Cardiac fibroblast (primary cell): ENCODE results near the gene CDC42EP3.

ENCODE experiments used
- DNase-seq, 2 donors: peaks; one replicate each; pipeline versions ENCODE4 v3.0.0 to v3.0.0-alpha.2; 2010; ENCODE audit warnings: low read depth in 2 of 2
- H3K4me3 ChIP-seq, 2 donors: replicated peaks in 1 of 2; 1 replicate in 1 of 2; 2 replicates in 1 of 2; pipeline ENCODE4 v1.5.1; 2011; ENCODE audit warnings: low read depth in 2 of 2, low read length in 2 of 2, mild to moderate bottlenecking in 2 of 2, moderate library complexity in 1 of 2
- TF ChIP-seq, protein P1 (sequence below): IDR thresholded peaks from one replicate; pipeline ENCODE4 v1.5.1; 2011; ENCODE audit warnings: low read depth, mild to moderate bottlenecking, low read length, inconsistent platforms

The CDC42EP3 gene, protein sequence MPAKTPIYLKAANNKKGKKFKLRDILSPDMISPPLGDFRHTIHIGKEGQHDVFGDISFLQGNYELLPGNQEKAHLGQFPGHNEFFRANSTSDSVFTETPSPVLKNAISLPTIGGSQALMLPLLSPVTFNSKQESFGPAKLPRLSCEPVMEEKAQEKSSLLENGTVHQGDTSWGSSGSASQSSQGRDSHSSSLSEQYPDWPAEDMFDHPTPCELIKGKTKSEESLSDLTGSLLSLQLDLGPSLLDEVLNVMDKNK

DNA sequence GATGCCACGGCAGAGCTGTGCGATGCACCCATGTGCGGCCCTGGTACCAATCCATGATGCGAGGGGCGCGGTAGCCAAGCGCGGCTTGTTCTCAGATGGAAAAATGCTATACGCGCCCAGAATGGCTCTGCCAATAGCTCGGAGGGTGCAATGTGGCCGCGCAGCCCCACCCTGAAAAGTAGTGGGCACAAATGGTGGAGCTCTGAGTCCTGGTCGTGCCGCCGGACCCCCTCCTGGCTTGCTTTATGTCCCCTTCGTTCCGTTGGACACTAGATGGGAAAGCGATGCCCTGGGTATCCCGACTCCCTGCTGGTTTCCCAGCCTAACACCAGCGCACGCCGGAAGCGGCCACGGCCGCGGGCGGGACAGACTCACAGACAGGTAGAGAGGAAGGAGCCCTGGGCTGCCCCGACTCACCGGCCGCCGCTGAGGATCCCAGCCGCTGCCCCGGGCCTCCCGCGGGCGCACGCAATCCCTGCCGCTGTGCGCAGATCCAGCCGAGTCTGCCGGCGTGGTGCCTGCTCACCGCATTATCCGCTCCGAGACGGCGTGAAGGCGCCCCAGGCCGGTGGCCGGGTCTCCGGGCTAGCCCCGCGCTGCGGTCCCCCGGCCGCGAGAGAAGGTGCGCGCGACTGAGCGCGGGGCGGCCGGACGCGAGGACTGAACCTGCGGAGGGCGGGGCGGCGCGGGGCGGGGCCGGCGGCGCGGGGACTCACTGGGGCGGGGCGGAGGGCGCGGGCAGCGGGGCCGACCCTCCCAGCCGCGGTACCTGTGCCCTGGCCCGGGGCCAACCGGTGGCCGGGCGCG is at the start of gene CDC42EP3:
Gene CDC42EP3 (minus strand): TSS at position 634 of the 807 bp plus-strand sequence. CDS start 25,055 bp downstream, outside the sequence.
- DNase-seq = peak; percentile 28 to 55
- TF ChIP-seq, protein P1, sequence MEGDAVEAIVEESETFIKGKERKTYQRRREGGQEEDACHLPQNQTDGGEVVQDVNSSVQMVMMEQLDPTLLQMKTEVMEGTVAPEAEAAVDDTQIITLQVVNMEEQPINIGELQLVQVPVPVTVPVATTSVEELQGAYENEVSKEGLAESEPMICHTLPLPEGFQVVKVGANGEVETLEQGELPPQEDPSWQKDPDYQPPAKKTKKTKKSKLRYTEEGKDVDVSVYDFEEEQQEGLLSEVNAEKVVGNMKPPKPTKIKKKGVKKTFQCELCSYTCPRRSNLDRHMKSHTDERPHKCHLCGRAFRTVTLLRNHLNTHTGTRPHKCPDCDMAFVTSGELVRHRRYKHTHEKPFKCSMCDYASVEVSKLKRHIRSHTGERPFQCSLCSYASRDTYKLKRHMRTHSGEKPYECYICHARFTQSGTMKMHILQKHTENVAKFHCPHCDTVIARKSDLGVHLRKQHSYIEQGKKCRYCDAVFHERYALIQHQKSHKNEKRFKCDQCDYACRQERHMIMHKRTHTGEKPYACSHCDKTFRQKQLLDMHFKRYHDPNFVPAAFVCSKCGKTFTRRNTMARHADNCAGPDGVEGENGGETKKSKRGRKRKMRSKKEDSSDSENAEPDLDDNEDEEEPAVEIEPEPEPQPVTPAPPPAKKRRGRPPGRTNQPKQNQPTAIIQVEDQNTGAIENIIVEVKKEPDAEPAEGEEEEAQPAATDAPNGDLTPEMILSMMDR = no peak
- H3K4me3 ChIP-seq = peak within 1 kb of the TSS; percentile 80 to 88

DNA sequence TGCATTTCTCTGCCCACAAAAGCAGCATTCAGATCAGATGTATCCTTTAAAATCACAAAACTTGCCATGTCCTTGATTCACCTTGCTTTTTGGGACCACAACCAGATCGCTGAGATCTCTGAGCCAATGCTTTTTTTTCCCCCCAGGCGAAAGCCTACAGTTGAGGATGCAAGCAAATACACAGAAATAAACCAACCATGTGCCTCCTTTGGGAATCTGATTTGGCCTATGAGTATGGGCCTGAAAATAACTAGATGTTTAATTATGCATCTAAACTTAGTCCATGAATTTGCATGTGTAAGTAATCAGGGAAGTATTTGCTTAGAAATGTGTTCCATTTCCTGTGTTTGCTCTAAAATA is 49.7 kb upstream of the CDC42EP3 start:
- H3K4me3 ChIP-seq = no peak overlapping the region
- no peak for DNase-seq
- TF ChIP-seq, protein P1 = no peak

DNA sequence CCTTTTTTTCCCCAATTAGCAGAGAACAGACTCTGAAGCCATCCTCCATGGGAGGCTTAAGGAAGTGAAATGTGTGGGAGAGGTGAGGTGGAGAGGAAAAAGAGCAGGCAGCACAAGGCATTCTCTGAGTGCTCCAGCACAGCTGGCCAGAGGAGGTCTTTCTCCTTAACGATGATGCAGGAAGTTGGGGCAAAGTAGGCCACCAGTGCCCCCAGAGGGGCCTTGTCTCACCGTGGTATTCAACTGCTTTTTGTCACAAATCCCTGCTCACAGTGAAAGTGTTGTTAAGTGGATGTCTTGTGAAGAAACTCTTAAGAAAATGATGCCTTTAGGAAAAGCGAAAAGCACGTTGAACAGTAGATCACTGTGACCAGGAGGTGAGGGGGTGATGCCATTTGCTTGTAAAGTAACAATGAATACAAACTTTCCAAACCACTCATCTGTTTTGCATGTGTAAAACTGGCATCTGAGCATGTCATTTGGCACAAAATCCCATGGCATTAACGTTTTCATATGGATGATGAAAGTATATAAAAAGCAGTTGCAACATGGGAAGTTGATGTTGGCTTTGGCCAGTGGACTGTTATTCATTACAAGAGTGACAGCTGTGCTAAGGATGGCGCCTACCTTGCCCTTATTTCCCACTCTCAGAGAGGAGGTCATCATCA is 49.2 kb upstream of the CDC42EP3 start:
- TF ChIP-seq, protein P1 = no peak
- no peak overlapping the region for H3K4me3 ChIP-seq
- DNase-seq = peak; percentile 46 to 64

DNA sequence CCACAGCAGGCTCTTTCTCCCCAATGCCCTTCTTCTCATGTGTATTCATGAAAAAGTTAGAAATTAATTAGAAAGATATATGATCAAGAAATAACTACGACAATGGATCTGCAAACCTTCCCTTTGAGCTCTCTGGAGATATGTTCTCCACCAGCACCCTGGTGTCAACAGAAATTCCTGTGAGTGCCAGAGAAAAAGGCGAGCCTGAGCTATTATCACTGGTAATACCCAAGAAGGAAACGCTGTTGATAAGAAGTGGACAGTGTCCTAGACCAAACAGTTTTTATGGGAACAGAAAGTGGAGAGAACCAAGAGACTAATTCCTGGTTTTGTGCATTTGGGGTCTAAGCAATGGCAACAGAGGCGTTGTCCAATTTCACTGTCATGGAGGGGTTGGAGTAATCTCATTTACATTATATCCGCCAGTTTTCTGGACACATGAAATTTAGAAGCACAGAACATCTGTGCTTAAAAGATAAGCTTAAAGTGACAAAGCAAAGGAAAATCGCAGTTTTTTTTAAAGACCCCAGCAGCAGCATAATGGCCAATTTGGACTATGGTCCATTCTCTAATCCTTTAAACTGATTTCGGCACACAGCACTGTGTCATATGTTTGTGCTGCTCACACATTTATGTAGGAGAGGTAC is 47.2 kb upstream of the CDC42EP3 start:
- DNase-seq = no peak
- H3K4me3 ChIP-seq = no peak overlapping the region
- TF ChIP-seq, protein P1 = no peak

DNA sequence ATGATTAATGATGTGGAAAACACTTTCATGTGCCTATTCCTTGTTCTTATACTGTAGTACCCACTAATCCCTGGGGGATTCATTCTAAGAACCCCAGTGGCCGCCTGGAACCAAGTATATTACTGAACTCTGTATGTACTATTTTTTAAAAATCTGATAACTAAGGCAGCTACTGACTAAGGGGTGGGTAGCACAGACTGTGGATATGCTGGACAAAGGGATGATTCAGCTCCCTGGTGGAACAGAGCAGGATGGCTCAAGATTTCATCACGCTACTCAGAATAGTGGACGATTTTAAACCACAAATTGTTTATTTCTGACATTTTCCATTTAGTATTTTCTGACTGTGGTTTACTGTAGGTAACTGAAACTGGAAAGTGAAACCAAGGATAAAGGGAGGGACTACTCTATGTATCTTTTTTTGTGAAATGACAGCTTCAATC is 41.8 kb upstream of the CDC42EP3 start:
- H3K4me3 ChIP-seq = no peak overlapping the region
- peak; percentile 84 to 97 for DNase-seq

DNA sequence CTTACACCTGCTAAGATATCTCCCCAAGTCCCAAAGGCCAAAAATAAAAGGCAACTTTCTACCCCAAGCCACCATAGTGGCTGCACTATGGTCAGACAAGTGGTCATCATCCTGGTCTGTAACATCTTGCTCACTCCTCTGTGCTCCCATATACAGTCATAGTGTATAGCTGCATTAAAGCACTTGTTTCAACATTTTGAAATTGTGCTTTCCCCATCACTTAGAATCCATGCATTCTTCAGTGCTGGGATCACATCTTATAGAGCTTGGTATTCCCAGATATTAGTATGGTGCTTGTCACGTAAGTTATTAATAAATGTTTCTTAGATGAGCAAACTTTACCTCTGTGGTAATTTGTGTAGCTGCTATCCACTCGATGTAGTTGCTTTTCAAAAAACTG is 40.4 kb upstream of the CDC42EP3 start:
- H3K4me3 ChIP-seq = no peak overlapping the region
- TF ChIP-seq, protein P1 = no peak
- peak; percentile 26 to 82 for DNase-seq

More for the DNA sequence above, 41.8 kb upstream of the CDC42EP3 start:
- TF ChIP-seq, protein P1 = no peak
